Breast epithelium (tissue), 3 donors: ENCODE results near the gene CAMK2A.

ENCODE experiments used
- CTCF ChIP-seq, 3 donors: fragments of 450-650 bp; IDR thresholded peaks; one replicate each; pipeline ENCODE4 v1.5.1; 2016 to 2017; ENCODE audit warnings: antibody characterized with exemption in 3 of 3, mild to moderate bottlenecking in 3 of 3, moderate library complexity in 3 of 3
- POLR2A ChIP-seq: fragments of 450-650 bp; IDR thresholded peaks from one replicate; pipeline ENCODE4 v1.6.1; 2016; ENCODE audit warnings: antibody characterized with exemption, mild to moderate bottlenecking, moderate library complexity

- TF ChIP-seq CTCF (IDR thresholded peaks at IDR 0.05) (no peak), POLR2A (no peak)
These were observed 26.7 kb upstream of the CAMK2A start for GRCh38 chr5:150316320-150316719.
